Activated CD8-positive, alpha-beta memory T cell treated with anti-CD3 and anti-CD28 coated beads, Interleukin-2, amount 10 ng/mL, durations not matched to agents 7 days and 5 days (primary cell): ENCODE data around the gene APBB1. TPM values are rescaled to one million over a fixed set of nuclear protein-coding genes. Genes with fewer than 3 reads are reported as not detected.

ENCODE experiments used
- ATAC-seq: fragments of 150-1000 bp; cut with Tn5 transposase; one replicate; pipeline ENCODE4 v1.10.0; 2021; ENCODE audit warnings: moderate library complexity
- CTCF ChIA-PET: fragments of 350-600 bp; sonication (Branson Sonifier 250); formaldehyde crosslinking; loops from one replicate; lab custom pipeline; 2021; ENCODE audit warnings: antibody characterized with exemption; lab: Charles Lee
- DNase-seq: peaks from one replicate; pipeline ENCODE4 v3.0.0-alpha.2; 2020
- H3K27ac Mint-ChIP-seq: one replicate; pipeline ENCODE4 v1.8.0; 2021; ENCODE audit warnings: mild to moderate bottlenecking, mixed read lengths
- H3K27me3 Mint-ChIP-seq: one replicate; pipeline ENCODE4 v1.8.0; 2021; ENCODE audit warnings: mixed read lengths
- H3K36me3 Mint-ChIP-seq: one replicate; pipeline ENCODE4 v1.8.0; 2021; ENCODE audit warnings: mild to moderate bottlenecking, mixed read lengths
- H3K4me1 Mint-ChIP-seq: one replicate; pipeline ENCODE4 v1.8.0; 2021; ENCODE audit warnings: mixed read lengths
- H3K4me3 Mint-ChIP-seq: one replicate; pipeline ENCODE4 v1.8.0; 2021; ENCODE audit warnings: mild to moderate bottlenecking, moderate library complexity, mixed read lengths
- H3K9me3 Mint-ChIP-seq: one replicate; pipeline ENCODE4 v1.8.0; 2022; ENCODE audit warnings: low read depth, mixed read lengths
- total RNA-seq, 2 experiments: library from RNA; stranded (reverse); gene quantifications; one replicate each; pipeline ENCODE4 v1.2.3, GENCODE V29; 2021

Gene APBB1
- total RNA-seq, 2 experiments from 2014 or later: 38.7 to 43.4 TPM

DNA sequence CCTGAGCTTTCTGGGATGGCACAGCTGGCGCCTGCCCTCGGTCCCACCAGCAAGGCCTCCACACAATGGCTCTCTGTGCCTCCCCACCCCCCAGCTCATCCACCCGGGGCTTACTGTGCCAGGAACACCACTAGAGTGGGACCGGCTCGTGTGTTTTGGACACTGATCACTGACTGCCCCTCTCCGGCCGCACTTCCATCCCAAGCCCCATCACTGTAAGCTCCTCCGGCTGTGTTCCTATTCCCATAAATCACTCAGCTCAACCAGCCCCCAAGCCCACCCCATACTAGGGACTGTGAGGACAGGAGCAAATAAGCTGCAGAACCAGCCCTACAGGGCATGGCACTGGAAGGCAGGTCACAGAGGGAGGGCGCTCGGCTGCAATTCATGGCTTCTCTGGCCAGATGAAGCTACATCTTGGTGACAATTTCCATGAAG, 7.3 kb downstream of the APBB1 start:
- H3K27ac Mint-ChIP-seq: no peak overlapping the region
- no peak for DNase-seq
- no peak overlapping the region for H3K4me3 Mint-ChIP-seq
- no peaks in the 10 kb centered on the region for H3K9me3 Mint-ChIP-seq
- ATAC-seq: no peak
- peaks cover 16% of the 10 kb centered on the region for H3K4me1 Mint-ChIP-seq
- no peaks in the 10 kb centered on the region for H3K27me3 Mint-ChIP-seq
- H3K36me3 Mint-ChIP-seq: peaks cover 11% of the 10 kb centered on the region
- CTCF ChIA-PET: interaction anchor here (0.6 to 1.3 kb wide), 4 partner anchors 9 to 32 kb away, joined by 3 to 5 read pairs (median 4); no protein-coding TSS in a partner anchor

- Mint-ChIP-seq H3K27me3 (no peaks in the 10 kb centered on the region), H3K36me3 (peaks cover 11% of the 10 kb centered on the region), H3K27ac (no peak overlapping the region), H3K4me3 (no peak overlapping the region), H3K4me1 (peaks cover 23% of the 10 kb centered on the region), H3K9me3 (no peaks in the 10 kb centered on the region)
- no peak for DNase-seq
- no peak for ATAC-seq
- CTCF ChIA-PET: interaction anchor here (0.6 to 1.3 kb wide), 4 partner anchors 12 to 33 kb away, joined by 3 to 5 read pairs (median 4); no protein-coding TSS in a partner anchor
Observed at GRCh38 chr11:6410695-6411430, 8.0 kb downstream of the APBB1 start.

GRCh38 chr11:6406370-6406769, 12.5 kb downstream of the APBB1 start:
- no peaks in the 10 kb centered on the region for H3K27me3 Mint-ChIP-seq
- peaks cover 62% of the 10 kb centered on the region for H3K4me1 Mint-ChIP-seq
- no peak overlapping the region for H3K4me3 Mint-ChIP-seq

DNA sequence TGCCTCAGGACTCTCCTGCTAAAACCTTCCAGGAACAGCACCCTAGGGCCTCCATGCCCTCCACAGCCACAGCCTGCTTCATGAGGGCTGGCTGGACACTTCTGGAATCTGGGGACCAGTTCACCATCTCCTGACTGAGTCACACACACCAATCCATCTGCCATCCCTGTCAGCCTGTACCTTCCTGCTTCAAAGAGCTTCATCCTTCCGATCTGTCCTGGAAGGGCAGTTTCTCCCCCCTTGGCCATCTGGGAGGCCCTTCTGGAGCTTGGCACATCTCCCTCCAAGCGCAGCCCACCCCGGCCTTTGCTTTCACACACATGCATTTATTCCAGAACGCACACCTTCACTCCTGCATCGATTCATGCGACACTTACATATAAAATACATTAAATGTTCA, 13.0 kb downstream of the APBB1 start:
- DNase-seq (no peak), ATAC-seq (no peak)
- H3K36me3 Mint-ChIP-seq: peaks cover 14% of the 10 kb centered on the region
- no peak overlapping the region for H3K4me3 Mint-ChIP-seq
- H3K9me3 Mint-ChIP-seq: no peaks in the 10 kb centered on the region
- no peak overlapping the region for H3K27ac Mint-ChIP-seq
- CTCF ChIA-PET: interaction anchor here (1.0 to 4.5 kb wide), 4 partner anchors 27 to 43 kb away, joined by 3 to 30 read pairs (median 4); no protein-coding TSS in a partner anchor
- no peaks in the 10 kb centered on the region for H3K27me3 Mint-ChIP-seq
- H3K4me1 Mint-ChIP-seq: peaks cover 67% of the 10 kb centered on the region

More at GRCh38 chr11:6406370-6406769, 12.5 kb downstream of the APBB1 start:
- DNase-seq: no peak
- Mint-ChIP-seq H3K36me3 (peaks cover 11% of the 10 kb centered on the region), H3K27ac (peak overlapping the region; percentile 20), H3K9me3 (no peaks in the 10 kb centered on the region)
- CTCF ChIA-PET: interaction anchor here (1.0 to 2.1 kb wide), 3 partner anchors 27 to 43 kb away, joined by 3 to 6 read pairs (median 3); no protein-coding TSS in a partner anchor
- no peak for ATAC-seq

DNA sequence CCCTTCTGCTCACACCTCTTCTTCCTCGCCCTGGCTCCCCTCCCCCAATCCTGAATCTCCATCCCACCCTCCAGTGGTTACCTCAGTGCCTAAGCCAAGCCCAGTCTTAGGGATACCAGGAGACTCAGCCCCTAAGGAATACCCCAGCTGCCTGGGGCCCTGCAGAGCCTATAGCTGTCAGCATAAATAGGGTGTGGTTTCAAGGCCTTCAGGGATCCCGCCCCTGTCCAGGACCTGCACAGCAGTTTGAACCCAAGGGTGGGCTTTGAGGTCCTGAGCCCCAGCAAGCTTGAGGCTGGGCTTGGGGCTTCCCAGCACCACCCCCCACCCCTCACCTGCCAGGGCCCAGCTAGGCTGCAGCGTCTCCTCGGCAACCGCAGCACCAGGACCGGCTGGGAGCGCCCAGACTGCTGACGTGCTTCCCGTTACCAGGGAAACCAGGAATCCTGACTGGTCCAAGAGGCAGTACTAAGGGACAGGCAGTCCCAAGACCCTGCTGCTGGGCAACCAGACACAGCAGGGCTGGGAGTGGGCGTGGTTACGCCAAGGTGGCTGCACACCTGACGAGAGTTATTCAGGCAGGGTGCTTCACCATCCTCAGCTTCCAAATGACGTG, 13.7 kb downstream of the APBB1 start:
- no peak overlapping the region for H3K27ac Mint-ChIP-seq
- CTCF ChIA-PET: interaction anchor here (1.2 to 4.5 kb wide), 3 partner anchors 26 to 42 kb away, joined by 3 to 30 read pairs (median 6); no protein-coding TSS in a partner anchor
- H3K27me3 Mint-ChIP-seq: no peaks in the 10 kb centered on the region
- peaks cover 15% of the 10 kb centered on the region for H3K36me3 Mint-ChIP-seq
- peaks cover 70% of the 10 kb centered on the region for H3K4me1 Mint-ChIP-seq
- no peak for ATAC-seq
- H3K9me3 Mint-ChIP-seq: no peaks in the 10 kb centered on the region
- no peak overlapping the region for H3K4me3 Mint-ChIP-seq
- DNase-seq: no peak

DNA sequence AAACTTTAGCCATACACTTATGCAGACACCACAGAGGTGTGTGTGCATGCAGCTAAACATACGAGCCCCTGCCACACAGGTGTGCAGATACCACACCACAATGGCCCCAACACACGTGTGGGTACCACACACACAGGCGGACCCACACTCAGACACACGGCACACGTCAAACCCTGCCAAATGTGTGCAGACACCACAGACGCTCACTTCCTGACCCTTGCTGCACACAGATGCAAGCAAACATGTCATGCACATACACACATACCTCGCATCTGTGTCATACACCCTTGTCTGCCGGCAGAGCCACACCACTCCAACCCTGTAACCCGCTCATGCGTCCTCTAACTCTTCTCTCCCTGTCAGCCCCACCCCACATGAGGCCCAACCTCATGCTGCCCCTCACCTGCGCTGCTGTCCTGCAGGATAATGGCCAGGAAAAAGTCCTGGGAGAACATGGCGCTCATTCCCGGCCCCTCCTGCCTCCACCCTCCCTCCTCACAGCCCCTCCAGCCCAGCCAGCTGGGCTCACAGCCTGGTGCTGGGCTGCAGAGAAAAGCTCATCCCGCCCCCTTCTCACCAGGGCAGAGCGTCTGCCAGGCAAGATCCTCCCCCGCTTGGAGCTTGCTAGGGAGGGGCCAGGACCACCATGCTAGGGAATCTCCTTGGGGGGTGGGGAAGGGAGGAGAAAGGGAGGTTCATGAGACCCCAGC, 14.4 kb downstream of the APBB1 start:
- CTCF ChIA-PET: interaction anchor here (0.6 to 4.5 kb wide), 8 partner anchors 9 to 39 kb away, joined by 3 to 42 read pairs (median 22); partner anchors contain the start of genes APBB1 and SMPD1
- ATAC-seq (peak; percentile 27), DNase-seq (peak; percentile 64)
- Mint-ChIP-seq H3K4me3 (no peak overlapping the region), H3K27ac (peak overlapping the region; percentile 96), H3K4me1 (peaks cover 70% of the 10 kb centered on the region), H3K27me3 (no peaks in the 10 kb centered on the region), H3K9me3 (no peaks in the 10 kb centered on the region), H3K36me3 (peaks cover 13% of the 10 kb centered on the region)

DNA sequence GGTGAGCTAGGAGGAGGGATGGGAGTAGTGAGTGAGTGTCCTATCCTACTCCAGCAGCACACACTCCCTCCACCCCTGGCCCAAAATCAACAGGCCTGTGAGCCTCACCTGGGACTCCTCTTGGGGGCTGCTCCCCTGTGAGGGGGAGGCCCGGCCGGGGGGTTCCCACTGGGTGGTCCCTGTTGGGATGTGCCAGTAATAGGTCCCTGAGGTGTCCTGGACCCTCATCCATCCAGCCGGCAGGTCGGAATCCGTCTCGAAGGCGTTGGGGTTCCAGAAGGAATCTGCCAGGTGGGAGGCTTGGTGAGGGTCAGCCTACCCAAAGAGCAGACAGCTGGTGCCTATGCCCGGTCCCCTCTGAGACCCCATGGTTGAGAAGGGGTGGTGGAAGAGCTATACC, 15.4 kb downstream of the APBB1 start:
- no peaks in the 10 kb centered on the region for H3K27me3 Mint-ChIP-seq
- peaks cover 18% of the 10 kb centered on the region for H3K36me3 Mint-ChIP-seq
- ATAC-seq (no peak), DNase-seq (no peak)
- peaks cover 69% of the 10 kb centered on the region for H3K4me1 Mint-ChIP-seq
- CTCF ChIA-PET: interaction anchor here (0.9 to 4.5 kb wide), 12 partner anchors 10 to 354 kb away, joined by 3 to 42 read pairs (median 6); partner anchors contain the start of genes APBB1, HPX and SMPD1
- peak overlapping the region; percentile 96 for H3K27ac Mint-ChIP-seq
- H3K9me3 Mint-ChIP-seq: no peaks in the 10 kb centered on the region
- H3K4me3 Mint-ChIP-seq: no peak overlapping the region

DNA sequence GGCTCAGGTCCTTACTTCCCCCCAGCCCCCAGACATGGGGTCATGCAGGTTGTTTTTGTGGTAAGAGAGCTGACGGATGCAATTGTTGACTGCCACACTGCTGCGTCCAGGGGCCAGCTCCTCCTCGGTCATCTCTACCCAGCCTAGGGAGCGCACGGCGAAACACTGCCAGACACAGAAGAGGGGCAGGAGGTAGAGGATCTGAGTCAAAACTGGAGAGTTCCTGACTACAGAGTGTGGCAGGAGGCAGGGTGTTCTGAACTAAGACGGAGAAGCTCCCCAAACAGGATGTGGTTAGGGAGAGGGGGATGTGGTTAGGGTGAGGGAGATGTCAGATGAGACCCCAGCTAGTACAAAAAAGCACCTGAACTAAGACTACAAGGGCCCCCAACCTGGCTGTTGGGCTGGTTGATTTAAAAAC, 16.3 kb downstream of the APBB1 start:
- H3K36me3 Mint-ChIP-seq: peaks cover 18% of the 10 kb centered on the region
- peaks cover 62% of the 10 kb centered on the region for H3K4me1 Mint-ChIP-seq
- CTCF ChIA-PET: interaction anchor here (0.9 to 4.5 kb wide), 17 partner anchors 9 to 355 kb away, joined by 3 to 42 read pairs (median 5); partner anchors contain the start of genes APBB1, HPX, MRPL17 and SMPD1
- no peaks in the 10 kb centered on the region for H3K9me3 Mint-ChIP-seq
- peak overlapping the region; percentile 73 for H3K4me3 Mint-ChIP-seq
- H3K27me3 Mint-ChIP-seq: no peaks in the 10 kb centered on the region
- ATAC-seq (peak; percentile 90), DNase-seq (peak; percentile 96)
- H3K27ac Mint-ChIP-seq: peak overlapping the region; percentile 96

- Mint-ChIP-seq H3K36me3 (peaks cover 18% of the 10 kb centered on the region), H3K27me3 (no peaks in the 10 kb centered on the region), H3K4me1 (peaks cover 57% of the 10 kb centered on the region), H3K4me3 (peak overlapping the region; percentile 73), H3K27ac (peak overlapping the region; percentile 96), H3K9me3 (no peaks in the 10 kb centered on the region)
- CTCF ChIA-PET: interaction anchor here (1.1 to 4.5 kb wide), 13 partner anchors 8 to 281 kb away, joined by 3 to 42 read pairs (median 8); partner anchors contain the start of genes APBB1, MRPL17 and SMPD1
- ATAC-seq (peak; percentile 62), DNase-seq (peak; percentile 79)
Observed at GRCh38 chr11:6402061-6402470, 16.8 kb downstream of the APBB1 start.

GRCh38 chr11:6401464-6401863, 17.4 kb downstream of the APBB1 start:
- DNase-seq (no peak), ATAC-seq (no peak)
- CTCF ChIA-PET: interaction anchor here (1.1 to 4.5 kb wide), 8 partner anchors 10 to 282 kb away, joined by 3 to 42 read pairs (median 16); partner anchors contain the start of genes APBB1, MRPL17 and SMPD1
- no peaks in the 10 kb centered on the region for H3K9me3 Mint-ChIP-seq
- H3K4me1 Mint-ChIP-seq: peaks cover 52% of the 10 kb centered on the region
- no peak overlapping the region for H3K4me3 Mint-ChIP-seq
- H3K27me3 Mint-ChIP-seq: no peaks in the 10 kb centered on the region
- peak overlapping the region; percentile 2 for H3K27ac Mint-ChIP-seq
- H3K36me3 Mint-ChIP-seq: peaks cover 18% of the 10 kb centered on the region

DNA sequence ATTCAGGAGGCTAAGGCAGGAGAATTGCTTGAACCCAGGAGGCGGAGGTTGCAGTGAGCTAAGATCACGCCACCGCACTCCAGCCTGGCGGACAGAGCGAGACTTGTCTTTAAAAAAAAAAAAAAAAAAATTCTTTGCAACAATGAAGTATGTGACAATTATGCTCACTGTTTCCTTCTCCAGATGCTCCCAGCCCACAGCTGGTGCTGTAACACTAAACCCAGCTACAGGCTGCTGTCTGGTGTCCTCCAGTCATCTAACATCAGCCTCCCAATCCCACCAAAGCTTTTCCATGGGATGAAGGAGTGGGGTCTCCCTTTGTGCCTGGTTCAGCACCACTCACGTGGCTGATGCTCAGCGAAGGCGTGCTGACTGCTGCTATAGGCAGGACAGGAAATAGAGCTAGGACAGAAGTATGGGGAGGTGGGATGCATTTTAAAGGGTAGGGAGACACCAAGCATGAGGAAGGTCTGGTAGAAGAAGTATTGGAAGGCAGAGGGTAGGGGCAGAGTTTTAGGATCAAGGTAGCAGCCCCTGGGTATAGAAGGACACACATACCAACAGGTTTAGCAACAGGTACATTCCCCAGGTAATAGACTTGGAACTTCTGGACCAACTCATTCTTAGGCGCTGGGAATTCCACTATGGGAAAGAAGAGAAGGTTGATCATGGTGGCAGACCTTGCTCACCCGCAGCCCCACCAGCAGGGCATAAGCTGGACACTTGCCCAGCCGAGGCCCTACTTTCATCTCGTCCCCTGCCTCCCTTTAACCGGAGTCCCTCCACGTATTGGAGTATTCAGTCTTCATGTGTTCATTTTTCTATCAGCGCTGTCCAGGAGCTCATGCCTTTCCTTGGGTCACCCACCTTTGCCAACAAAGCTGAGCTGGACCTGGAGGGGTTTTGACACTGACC, 18.2 kb downstream of the APBB1 start:
- H3K27ac Mint-ChIP-seq: no peak overlapping the region
- H3K4me1 Mint-ChIP-seq: peaks cover 45% of the 10 kb centered on the region
- ATAC-seq (no peak), DNase-seq (no peak)
- no peak overlapping the region for H3K4me3 Mint-ChIP-seq
- H3K36me3 Mint-ChIP-seq: peaks cover 18% of the 10 kb centered on the region
- H3K27me3 Mint-ChIP-seq: no peaks in the 10 kb centered on the region
- CTCF ChIA-PET: interaction anchor here (2.1 to 4.0 kb wide), 4 partner anchors 11 to 283 kb away, joined by 5 to 42 read pairs (median 16); partner anchors contain the start of genes MRPL17 and SMPD1
- H3K9me3 Mint-ChIP-seq: no peaks in the 10 kb centered on the region

DNA sequence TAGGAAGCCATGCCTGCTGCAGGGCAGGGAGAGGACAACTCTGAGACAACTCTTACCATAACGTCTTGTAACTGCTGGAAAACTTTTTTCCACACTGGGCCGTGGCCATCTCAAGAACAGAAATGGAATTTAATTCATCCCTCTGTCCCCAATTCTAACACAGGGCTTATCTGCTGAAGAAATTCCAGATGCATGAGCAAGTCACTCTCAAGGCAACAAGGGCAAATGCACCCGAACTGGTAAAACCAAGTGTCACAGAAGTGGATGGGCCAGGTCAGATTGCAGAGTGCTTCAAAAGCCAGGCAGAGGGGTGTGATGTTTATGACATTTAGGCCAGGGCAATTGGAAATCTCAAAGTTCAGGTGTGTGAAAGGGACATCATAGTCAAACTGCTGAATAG, 21.3 kb downstream of the APBB1 start:
- CTCF ChIA-PET: interaction anchor here (1.3 to 1.8 kb wide), 2 partner anchors 19 to 160 kb away, joined by 3 to 7 read pairs; no protein-coding TSS in a partner anchor
- H3K4me1 Mint-ChIP-seq: peaks cover 26% of the 10 kb centered on the region

More for the DNA sequence above, 21.3 kb downstream of the APBB1 start:
- DNase-seq: no peak
- ATAC-seq: no peak
- Mint-ChIP-seq H3K27ac (no peak overlapping the region), H3K27me3 (no peaks in the 10 kb centered on the region), H3K4me3 (no peak overlapping the region), H3K9me3 (no peaks in the 10 kb centered on the region), H3K36me3 (peaks cover 23% of the 10 kb centered on the region)
